ENCODE data around the gene PTPRJ.

- TF ChIP-seq CTCF (IDR thresholded peaks at IDR 0.05) (no peak), EZH2 (IDR thresholded peaks at IDR 0.05; ENCODE audit: borderline replicate concordance, insufficient read depth, low read depth, low read length, poor library complexity, severe bottlenecking) (no peak)
These were observed 12.5 kb upstream of the PTPRJ start for GRCh38 chr11:47967577-47968525.
